ENCODE data around the gene ADGRE2. TPM values are rescaled to one million over a fixed set of nuclear protein-coding genes. Genes with fewer than 3 reads are reported as not detected.
"Not testable (repeated sequence)": the region's sequence is repeated elsewhere in the genome, so short reads cannot be mapped to it uniquely, and the experiment has no call there.

The ADGRE2 gene
- total RNA-seq (ENCODE audit: unreplicated experiment) = 1.2 TPM
- long read RNA-seq, partial matches to known transcripts = 1 of 1 reads
- long read RNA-seq, other reads (novel, unspliced or antisense) = 0 of 1 reads

- H3K27me3 Mint-ChIP-seq (ENCODE audit: unreplicated experiment); DNase-seq (ENCODE audit: low spot score); H3K9me3 Mint-ChIP-seq (ENCODE audit: unreplicated experiment); H3K27ac Mint-ChIP-seq (ENCODE audit: unreplicated experiment); H3K36me3 Mint-ChIP-seq (ENCODE audit: low read depth, unreplicated experiment): not testable (repeated sequence)
- Mint-ChIP-seq H3K4me1 (ENCODE audit: unreplicated experiment) (peaks cover 10% of the 10 kb centered on the region), H3K4me3 (ENCODE audit: unreplicated experiment) (peak within 1 kb of the TSS; percentile 62)
These were observed at the start of gene ADGRE2 for GRCh38 chr19:14778110-14778845. Gene ADGRE2, minus strand, starts transcription at chr19:14778560. Its CDS starts 1,804 bp downstream, at chr19:14776756.

GRCh38 chr19:14826006-14826405 is 47.6 kb upstream of the ADGRE2 start:
- Mint-ChIP-seq H3K27me3 (ENCODE audit: unreplicated experiment) (peaks cover 3% of the 10 kb centered on the region), H3K4me3 (ENCODE audit: unreplicated experiment) (no peak overlapping the region), H3K27ac (ENCODE audit: unreplicated experiment) (no peak overlapping the region), H3K36me3 (ENCODE audit: low read depth, unreplicated experiment) (peaks cover 5% of the 10 kb centered on the region), H3K4me1 (ENCODE audit: unreplicated experiment) (no peaks in the 10 kb centered on the region), H3K9me3 (ENCODE audit: unreplicated experiment) (peaks cover 8% of the 10 kb centered on the region)
- DNase-seq (ENCODE audit: low spot score) = no peak
- no peak for TF ChIP-seq CTCF (IDR thresholded peaks at IDR 0.05; ENCODE audit: unreplicated experiment)

- H3K27me3 Mint-ChIP-seq (ENCODE audit: unreplicated experiment) = peaks cover 3% of the 10 kb centered on the region
- H3K4me1 Mint-ChIP-seq (ENCODE audit: unreplicated experiment) = no peaks in the 10 kb centered on the region
These were observed 43.6 kb upstream of the ADGRE2 start for GRCh38 chr19:14821937-14822336.

GRCh38 chr19:14818588-14818987 is 40.2 kb upstream of the ADGRE2 start:
- Mint-ChIP-seq H3K27ac (ENCODE audit: unreplicated experiment) (no peak overlapping the region), H3K27me3 (ENCODE audit: unreplicated experiment) (peaks cover 2% of the 10 kb centered on the region), H3K4me1 (ENCODE audit: unreplicated experiment) (no peaks in the 10 kb centered on the region), H3K36me3 (ENCODE audit: low read depth, unreplicated experiment) (no peaks in the 10 kb centered on the region), H3K4me3 (ENCODE audit: unreplicated experiment) (no peak overlapping the region), H3K9me3 (ENCODE audit: unreplicated experiment) (peaks cover 7% of the 10 kb centered on the region)
- no peak for DNase-seq (ENCODE audit: low spot score)
- no peak for TF ChIP-seq CTCF (IDR thresholded peaks at IDR 0.05; ENCODE audit: unreplicated experiment)

More at GRCh38 chr19:14821937-14822336, 43.6 kb upstream of the ADGRE2 start:
- Mint-ChIP-seq H3K36me3 (ENCODE audit: low read depth, unreplicated experiment) (no peaks in the 10 kb centered on the region), H3K9me3 (ENCODE audit: unreplicated experiment) (peaks cover 11% of the 10 kb centered on the region), H3K4me3 (ENCODE audit: unreplicated experiment) (no peak overlapping the region), H3K27ac (ENCODE audit: unreplicated experiment) (no peak overlapping the region)
- no peak for TF ChIP-seq CTCF (IDR thresholded peaks at IDR 0.05; ENCODE audit: unreplicated experiment)
- no peak for DNase-seq (ENCODE audit: low spot score)

GRCh38 chr19:14817052-14817451 is 38.7 kb upstream of the ADGRE2 start:
- no peaks in the 10 kb centered on the region for H3K27me3 Mint-ChIP-seq (ENCODE audit: unreplicated experiment)
- H3K27ac Mint-ChIP-seq (ENCODE audit: unreplicated experiment) = no peak overlapping the region
- H3K36me3 Mint-ChIP-seq (ENCODE audit: low read depth, unreplicated experiment) = no peaks in the 10 kb centered on the region
- no peak for DNase-seq (ENCODE audit: low spot score)
- no peak for TF ChIP-seq CTCF (IDR thresholded peaks at IDR 0.05; ENCODE audit: unreplicated experiment)
- H3K4me1 Mint-ChIP-seq (ENCODE audit: unreplicated experiment) = no peaks in the 10 kb centered on the region
- no peak overlapping the region for H3K4me3 Mint-ChIP-seq (ENCODE audit: unreplicated experiment)
- peaks cover 7% of the 10 kb centered on the region for H3K9me3 Mint-ChIP-seq (ENCODE audit: unreplicated experiment)

All from endothelial cell (in vitro differentiated cells).